Activated T-cell treated with anti-CD3 and anti-CD28 coated beads, Interleukin-2, amount 50 U/mL, for 1 hour (primary cell): ENCODE data around the gene UGT1A4.

ENCODE experiments used
- DNase-seq: peaks from one replicate; pipeline ENCODE4 v3.0.0-alpha.2; 2020

The UGT1A4 gene

GRCh38 chr2:233792720-233793119 lies 74.2 kb downstream of the UGT1A4 start:
- no peak for DNase-seq

- no peak for DNase-seq
Measured at GRCh38 chr2:233793465-233794127, 75.1 kb downstream of the UGT1A4 start.

GRCh38 chr2:233794128-233794658 lies 75.7 kb downstream of the UGT1A4 start:
- DNase-seq = no peak

GRCh38 chr2:233795735-233796171 lies 77.2 kb downstream of the UGT1A4 start:
- DNase-seq = no peak

- DNase-seq = no peak
Measured at GRCh38 chr2:233796254-233796653, 77.7 kb downstream of the UGT1A4 start.

GRCh38 chr2:233798335-233799086 lies 80.0 kb downstream of the UGT1A4 start:
- DNase-seq = no peak

GRCh38 chr2:233799087-233799665 lies 80.6 kb downstream of the UGT1A4 start:
- no peak for DNase-seq

GRCh38 chr2:233799716-233800115 lies 81.2 kb downstream of the UGT1A4 start:
- DNase-seq = no peak

- DNase-seq = no peak
Measured at GRCh38 chr2:233800208-233800607, 81.7 kb downstream of the UGT1A4 start.

GRCh38 chr2:233801357-233802131 lies 83.0 kb downstream of the UGT1A4 start:
- DNase-seq = no peak

GRCh38 chr2:233802132-233802815 lies 83.7 kb downstream of the UGT1A4 start:
- no peak for DNase-seq

GRCh38 chr2:233803292-233803911 lies 84.9 kb downstream of the UGT1A4 start:
- DNase-seq = no peak

- no peak for DNase-seq
Measured at GRCh38 chr2:233803994-233804393, 85.5 kb downstream of the UGT1A4 start.

GRCh38 chr2:233807215-233807865 lies 88.8 kb downstream of the UGT1A4 start:
- DNase-seq = no peak

- no peak for DNase-seq
Measured at GRCh38 chr2:233807966-233808935, 89.7 kb downstream of the UGT1A4 start.

GRCh38 chr2:233810385-233810784 lies 91.8 kb downstream of the UGT1A4 start:
- no peak for DNase-seq

- DNase-seq = no peak
Measured at GRCh38 chr2:233811087-233811486, 92.6 kb downstream of the UGT1A4 start.

- DNase-seq = no peak
Measured at GRCh38 chr2:233811732-233812131, 93.2 kb downstream of the UGT1A4 start.

- DNase-seq = no peak
Measured at GRCh38 chr2:233813236-233814055, 94.9 kb downstream of the UGT1A4 start.
